NB4 (cell line): ENCODE measurements around the gene ZNF831.
A peak's percentile ranks its signal among the peaks of the same experiment; 100 is the strongest.

Experiments used
- DNase-seq: peaks from one replicate; pipeline ENCODE4 v3.0.0; 2010; ENCODE audit warnings: low read depth
- H3K4me3 ChIP-seq: one replicate; pipeline ENCODE4 v1.5.1; 2011; ENCODE audit warnings: mild to moderate bottlenecking, low read depth, low read length, moderate library complexity
- CTCF ChIP-seq: IDR thresholded peaks from one replicate; pipeline ENCODE4 v1.5.1; 2012; ENCODE audit warnings: low read depth, low read length
- MAX ChIP-seq: IDR thresholded peaks from 2 replicates; pipeline ENCODE4 v1.6.1; 2011; ENCODE audit warnings: low read depth, low read length
- MYC ChIP-seq: IDR thresholded peaks from 2 replicates; pipeline ENCODE4 v1.6.1; 2011; ENCODE audit warnings: low read depth, low read length
- POLR2A ChIP-seq: IDR thresholded peaks from 2 replicates; pipeline ENCODE4 v1.6.1; 2011; ENCODE audit warnings: mild to moderate bottlenecking; ENCODE audit not compliant: insufficient read length; ENCODE audit errors: extremely low read depth

The ZNF831 gene

GRCh38 chr20:59137532-59137931 lies 26.1 kb upstream of the ZNF831 start:
- no peak overlapping the region for H3K4me3 ChIP-seq
- no peak for DNase-seq
- TF ChIP-seq MYC = no peak
- TF ChIP-seq POLR2A = no peak
- no peak for TF ChIP-seq CTCF
- TF ChIP-seq MAX = no peak

GRCh38 chr20:59138114-59138748 lies 25.4 kb upstream of the ZNF831 start:
- TF ChIP-seq MYC (no peak), CTCF (no peak), MAX (no peak), POLR2A (no peak)
- DNase-seq = no peak

DNA sequence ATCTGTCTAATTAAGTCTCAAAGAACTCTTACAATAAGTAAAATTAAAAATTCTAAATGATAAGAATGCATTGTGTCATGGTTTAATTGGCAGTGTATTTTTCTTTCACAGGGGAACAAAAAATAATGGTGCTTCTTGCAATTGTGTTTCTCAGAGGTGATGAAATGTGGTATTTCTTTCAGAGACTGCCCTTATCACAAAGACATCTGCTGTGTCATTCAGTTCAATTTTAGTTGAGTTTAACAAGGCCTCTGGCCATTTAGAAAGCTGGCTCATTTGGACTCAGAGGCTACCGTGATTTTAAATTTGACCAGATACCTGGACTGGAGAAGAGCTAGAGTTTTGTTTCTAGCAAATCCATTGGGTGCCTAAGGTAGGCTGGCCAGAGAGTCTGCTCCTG lies 23.6 kb upstream of the ZNF831 start:
- no peak for TF ChIP-seq MYC
- TF ChIP-seq CTCF = no peak
- no peak for TF ChIP-seq POLR2A
- TF ChIP-seq MAX = no peak
- peak; percentile 27 for DNase-seq
- no peak overlapping the region for H3K4me3 ChIP-seq

More at GRCh38 chr20:59138114-59138748, 25.4 kb upstream of the ZNF831 start:
- no peak overlapping the region for H3K4me3 ChIP-seq

- DNase-seq = peak; percentile 48
- no peak for TF ChIP-seq POLR2A
- no peak for TF ChIP-seq CTCF
- no peak for TF ChIP-seq MAX
- TF ChIP-seq MYC = no peak
- no peak overlapping the region for H3K4me3 ChIP-seq
Measured at GRCh38 chr20:59141818-59142581, 21.6 kb upstream of the ZNF831 start.

DNA sequence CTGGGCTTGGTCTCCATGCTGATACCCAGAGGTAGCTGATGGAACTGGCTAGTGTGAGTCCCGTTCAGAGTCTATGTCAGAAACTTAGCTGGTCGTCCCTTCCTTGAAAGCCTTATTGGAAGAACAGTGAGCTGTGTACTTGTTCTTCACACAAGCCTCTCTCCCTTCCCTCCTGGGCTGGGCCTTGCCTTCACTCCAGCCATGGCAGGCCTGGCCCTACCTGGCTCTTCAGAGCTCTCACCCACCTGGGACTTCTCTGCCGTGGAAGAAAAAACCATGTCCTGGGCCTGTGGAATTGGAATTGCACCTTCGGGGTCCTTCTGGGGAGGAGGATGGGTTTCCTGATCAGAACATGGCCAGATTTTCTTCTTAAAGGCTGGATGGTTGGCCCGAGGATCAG lies 20.3 kb upstream of the ZNF831 start:
- DNase-seq = no peak
- H3K4me3 ChIP-seq = no peak overlapping the region
- TF ChIP-seq MAX (no peak), POLR2A (no peak), MYC (no peak), CTCF (no peak)
